ENCODE measurements around the gene FOXP1.

FOXP1 gene

DNA sequence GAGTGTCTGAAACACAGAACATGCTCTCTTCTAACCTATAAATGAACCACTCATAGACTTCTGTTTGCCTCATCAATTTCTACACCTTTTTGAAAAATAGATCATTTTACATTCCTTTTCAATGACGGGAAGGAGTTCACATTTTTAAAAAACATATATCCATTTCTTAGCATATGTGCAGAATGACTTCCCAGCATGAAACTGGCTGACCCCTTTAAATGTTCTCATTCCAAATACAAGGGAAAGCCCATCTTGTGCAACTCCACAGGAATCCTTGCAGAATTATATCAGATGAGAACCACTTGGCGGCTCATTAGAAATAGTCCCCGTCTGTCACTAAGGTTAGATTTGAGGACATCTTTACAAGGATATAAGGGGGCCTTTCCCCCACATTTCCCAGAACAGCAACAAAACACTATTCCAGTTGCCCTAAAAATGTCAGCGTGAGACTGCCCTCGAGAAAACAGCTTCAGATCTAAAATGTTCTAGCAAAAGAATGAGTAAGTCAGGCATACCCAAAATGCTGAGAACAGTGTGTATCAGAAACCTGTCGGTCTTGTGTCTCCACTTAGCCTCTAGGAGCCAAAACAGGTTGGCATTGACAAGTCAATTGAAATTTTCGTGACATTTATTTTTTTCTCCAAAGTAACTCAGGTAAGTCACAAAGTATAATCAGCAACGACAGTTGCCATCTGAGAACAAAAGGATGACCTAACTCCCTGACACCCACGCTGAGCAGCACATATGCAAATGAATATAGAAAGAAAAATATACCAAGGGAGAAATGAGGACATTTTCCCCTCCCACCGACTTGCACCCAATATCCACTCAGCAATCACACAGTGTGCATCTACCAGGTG is 63.1 kb downstream of the FOXP1 start:
- no peak overlapping the region for H3K27ac ChIP-seq
- TF ChIP-seq CTCF (conservative IDR thresholded peaks at IDR 0.05): no peak

- no peak overlapping the region for H3K27ac ChIP-seq
- TF ChIP-seq CTCF (conservative IDR thresholded peaks at IDR 0.05): no peak
Observed at GRCh38 chr3:71518089-71518488, 65.4 kb downstream of the FOXP1 start.

DNA sequence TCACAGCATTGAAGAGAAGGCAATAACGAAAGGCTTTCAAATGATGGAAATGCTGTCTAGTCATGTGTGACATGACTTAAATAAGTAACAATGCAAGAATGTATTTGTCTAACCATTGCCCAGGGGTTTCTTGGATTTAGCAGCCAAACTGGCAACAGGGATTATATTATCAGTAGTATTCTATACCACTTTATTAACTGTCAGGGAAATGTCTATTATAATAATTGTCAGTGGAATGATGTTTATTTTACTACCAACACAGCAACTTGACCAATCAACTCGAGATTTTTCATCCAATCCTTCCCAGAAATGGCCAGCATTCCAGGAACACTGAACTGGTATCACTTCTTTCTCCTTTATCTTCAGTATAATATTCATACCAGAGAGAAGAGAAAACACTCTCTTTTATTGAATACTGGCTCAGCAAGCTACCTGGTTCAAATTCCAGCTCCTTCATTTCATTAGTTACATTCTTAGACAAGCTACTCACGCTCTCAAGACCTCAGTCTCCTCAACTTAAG is 66.2 kb downstream of the FOXP1 start:
- TF ChIP-seq CTCF (conservative IDR thresholded peaks at IDR 0.05): no peak
- no peak overlapping the region for H3K27ac ChIP-seq

GRCh38 chr3:71515636-71516365 is 67.7 kb downstream of the FOXP1 start:
- no peak overlapping the region for H3K27ac ChIP-seq
- no peak for TF ChIP-seq CTCF (conservative IDR thresholded peaks at IDR 0.05)

DNA sequence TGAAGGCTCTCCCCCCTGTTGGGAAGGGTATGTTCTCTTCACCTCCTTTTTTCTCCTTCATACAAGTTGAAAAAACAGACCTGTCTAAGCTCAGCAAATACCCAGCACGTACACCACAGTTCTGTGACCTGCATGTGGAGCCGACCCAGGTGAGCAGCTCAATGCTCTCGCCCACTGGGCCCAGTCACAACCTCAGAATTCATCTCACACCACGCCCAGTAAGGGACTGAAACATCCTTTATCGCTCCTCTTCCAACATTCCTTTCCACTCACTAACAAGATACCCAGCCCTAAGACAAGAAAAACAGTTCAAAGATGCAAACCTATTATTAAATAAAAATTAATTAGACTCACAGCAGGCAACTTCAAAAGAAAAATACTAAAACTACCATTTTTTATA is 68.9 kb downstream of the FOXP1 start:
- no peak for TF ChIP-seq CTCF (conservative IDR thresholded peaks at IDR 0.05)
- H3K27ac ChIP-seq: no peak overlapping the region

GRCh38 chr3:71513515-71513914 is 70.0 kb downstream of the FOXP1 start:
- TF ChIP-seq CTCF (conservative IDR thresholded peaks at IDR 0.05): no peak
- H3K27ac ChIP-seq: no peak overlapping the region

GRCh38 chr3:71513081-71513480 is 70.4 kb downstream of the FOXP1 start:
- TF ChIP-seq CTCF (conservative IDR thresholded peaks at IDR 0.05): no peak
- no peak overlapping the region for H3K27ac ChIP-seq

Data from VCaP (cell line).